Mesenchymal stem cell (in vitro differentiated cells and primary cell): ENCODE results near the gene ZNF496.

Source experiments
- DNase-seq: peaks from one replicate; pipeline ENCODE4 v3.0.0-alpha.2; 2013
- H2AFZ ChIP-seq: one replicate; pipeline ENCODE4 v1.6.1; 2013; ENCODE audit warnings: low read depth, mild to moderate bottlenecking, control low read depth, inconsistent platforms, low read length, moderate library complexity
- H2AK5ac ChIP-seq: 2 replicates; pipeline ENCODE4 v1.6.1; 2013; ENCODE audit warnings: low read length, moderate library complexity, mild to moderate bottlenecking, inconsistent platforms; ENCODE audit not compliant: severe bottlenecking
- H2BK120ac ChIP-seq: one replicate; pipeline ENCODE4 v1.6.1; 2013; ENCODE audit warnings: low read depth, mild to moderate bottlenecking, inconsistent platforms, low read length, moderate library complexity
- H2BK12ac ChIP-seq, 2 experiments: one replicate each; pipeline ENCODE4 v1.6.1; 2013; ENCODE audit warnings: inconsistent platforms in 2 of 2, low read length in 2 of 2, mild to moderate bottlenecking in 2 of 2, moderate library complexity in 2 of 2, control low read depth in 1 of 2
- H2BK15ac ChIP-seq: one replicate; pipeline ENCODE4 v1.6.1; 2013; ENCODE audit warnings: mild to moderate bottlenecking, low read depth, inconsistent platforms; ENCODE audit not compliant: poor library complexity, severe bottlenecking
- H2BK5ac ChIP-seq: 2 replicates; pipeline ENCODE4 v1.6.1; 2013; ENCODE audit warnings: low read depth, mild to moderate bottlenecking, low read length, control low read depth, inconsistent platforms; ENCODE audit not compliant: poor library complexity, severe bottlenecking
- H3K14ac ChIP-seq, 2 experiments: one replicate each; pipeline ENCODE4 v1.6.1; 2013; ENCODE audit warnings: inconsistent platforms in 2 of 2, low read length in 2 of 2, control low read depth in 1 of 2, mild to moderate bottlenecking in 1 of 2, moderate library complexity in 1 of 2
- H3K18ac ChIP-seq, 2 experiments: one replicate each; pipeline ENCODE4 v1.6.1; 2013; ENCODE audit warnings: inconsistent platforms in 2 of 2, low read length in 2 of 2, control low read depth in 1 of 2, low read depth in 1 of 2, mild to moderate bottlenecking in 1 of 2
- H3K23ac ChIP-seq, 2 experiments: one replicate each; pipeline ENCODE4 v1.6.1; 2013; ENCODE audit warnings: inconsistent platforms in 2 of 2, low read length in 2 of 2, mild to moderate bottlenecking in 2 of 2, moderate library complexity in 2 of 2, control low read depth in 1 of 2
- H3K27ac ChIP-seq: 2 replicates; pipeline ENCODE4 v1.5.1; 2013; ENCODE audit warnings: mild to moderate bottlenecking, moderate library complexity, low read length, control low read depth, inconsistent platforms; ENCODE audit not compliant: poor library complexity, severe bottlenecking
- H3K27me3 ChIP-seq, 2 experiments: 2 replicates each; pipeline versions ENCODE4 v1.6.1 to v1.7.0; 2013; ENCODE audit warnings: low read length in 2 of 2, mild to moderate bottlenecking in 2 of 2, moderate library complexity in 2 of 2, control low read depth in 1 of 2, inconsistent platforms in 1 of 2; ENCODE audit not compliant: control insufficient read depth in 1 of 2, insufficient read depth in 1 of 2
- H3K36me3 ChIP-seq, 2 experiments: 2 replicates each; pipeline versions ENCODE4 v1.6.1 to v1.7.0; 2013; ENCODE audit warnings: low read length in 2 of 2, control low read depth in 1 of 2, inconsistent platforms in 1 of 2, low read depth in 1 of 2, mild to moderate bottlenecking in 1 of 2; ENCODE audit not compliant: insufficient read depth in 2 of 2, control insufficient read depth in 1 of 2
- H3K4ac ChIP-seq, 2 experiments: one replicate each; pipeline ENCODE4 v1.6.1; 2013; ENCODE audit warnings: inconsistent platforms in 2 of 2, low read length in 2 of 2, mild to moderate bottlenecking in 2 of 2, moderate library complexity in 2 of 2, control low read depth in 1 of 2, low read depth in 1 of 2
- H3K4me1 ChIP-seq: 2 replicates; pipeline ENCODE4 v1.6.1; 2013; ENCODE audit warnings: low read depth, low read length, control low read depth; ENCODE audit not compliant: control insufficient read depth, insufficient read depth
- H3K4me2 ChIP-seq: 2 replicates; pipeline ENCODE4 v1.6.1; 2013; ENCODE audit warnings: low read length, mild to moderate bottlenecking, inconsistent platforms; ENCODE audit not compliant: poor library complexity, severe bottlenecking
- H3K4me3 ChIP-seq, 2 experiments: 2 replicates each; pipeline versions ENCODE4 v1.5.1 to v1.7.0; 2013; ENCODE audit warnings: low read length in 2 of 2, mild to moderate bottlenecking in 2 of 2, control low read depth in 1 of 2, low read depth in 1 of 2; ENCODE audit not compliant: insufficient read depth in 1 of 2
- H3K79me1 ChIP-seq: replicated peaks from 2 replicates; pipeline ENCODE4 v1.6.1; 2013; ENCODE audit warnings: mild to moderate bottlenecking, control low read depth, low read length, inconsistent platforms; ENCODE audit not compliant: poor library complexity, severe bottlenecking
- H3K9ac ChIP-seq: 2 replicates; pipeline ENCODE4 v1.7.0; 2013; ENCODE audit warnings: mild to moderate bottlenecking, low read length, moderate library complexity
- H3K9me3 ChIP-seq: 2 replicates; pipeline ENCODE4 v1.7.0; 2013; ENCODE audit warnings: mild to moderate bottlenecking, low read length; ENCODE audit not compliant: control insufficient read depth
- H4K8ac ChIP-seq: one replicate; pipeline ENCODE4 v1.6.1; 2013; ENCODE audit warnings: inconsistent platforms, mild to moderate bottlenecking, low read length, moderate library complexity
- H4K91ac ChIP-seq: one replicate; pipeline ENCODE4 v1.6.1; 2013; ENCODE audit warnings: mild to moderate bottlenecking, low read length, inconsistent platforms
- WGBS: methylation state at CpG from one replicate; pipeline ENCODE4 v1.1.7; 2013; ENCODE audit warnings: mixed read lengths; 5-methylcytosine and 5-hydroxymethylcytosine counted together

Gene ZNF496

DNA sequence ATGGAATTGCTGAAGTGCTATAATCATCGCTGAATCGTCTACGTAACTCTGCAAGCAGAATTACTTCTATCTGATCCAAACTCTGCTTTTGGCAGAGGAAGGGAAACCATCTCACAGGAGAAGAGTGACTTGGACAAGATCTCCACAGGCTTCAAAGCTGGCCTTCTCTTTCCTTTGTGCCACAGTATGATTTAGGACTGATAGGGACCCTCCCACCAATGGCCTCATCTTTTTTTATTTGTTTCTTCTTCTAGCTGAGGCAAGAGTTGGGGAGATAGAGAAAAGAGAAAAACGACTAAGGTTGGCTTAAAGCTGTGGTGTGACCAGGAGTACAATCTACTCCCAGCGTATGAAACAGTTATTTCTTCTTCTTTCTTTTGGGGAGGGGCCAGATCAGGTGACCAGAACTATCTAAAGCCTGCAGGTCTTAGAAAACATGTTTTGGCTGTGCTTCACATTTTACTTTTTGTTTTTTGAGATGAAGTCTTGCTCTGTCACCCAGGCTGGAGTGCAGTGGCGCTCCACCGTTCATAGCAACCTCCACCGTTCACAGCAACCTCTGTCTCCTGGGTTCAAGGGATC lies 35.0 kb downstream of the ZNF496 start:
- no peak overlapping the region for H3K18ac ChIP-seq
- no peak for DNase-seq
- no peak overlapping the region for H3K27ac ChIP-seq
- no peak overlapping the region for H3K4me2 ChIP-seq
- peaks cover 8% of the 10 kb centered on the region for H3K79me1 ChIP-seq
- H2AK5ac ChIP-seq: peak overlapping the region; percentile 100
- WGBS: 91% methylated on average over 8 of the region's 8 CpGs
- H3K4me1 ChIP-seq: peaks cover 33% of the 10 kb centered on the region
- H4K8ac ChIP-seq: no peak overlapping the region
- no peaks in the 10 kb centered on the region for H3K27me3 ChIP-seq
- no peak overlapping the region for H3K4me3 ChIP-seq
- H2AFZ ChIP-seq: no peak overlapping the region
- no peak overlapping the region for H3K9ac ChIP-seq
- H2BK5ac ChIP-seq: no peak overlapping the region
- no peak overlapping the region for H3K23ac ChIP-seq
- no peak overlapping the region for H2BK12ac ChIP-seq
- H2BK120ac ChIP-seq: no peak overlapping the region
- H4K91ac ChIP-seq: no peak overlapping the region
- H3K9me3 ChIP-seq: no peaks in the 10 kb centered on the region
- H3K36me3 ChIP-seq: peaks cover 26 to 27% of the 10 kb centered on the region in 2 experiments
- H3K14ac ChIP-seq: no peak overlapping the region
- no peak overlapping the region for H2BK15ac ChIP-seq
- H3K4ac ChIP-seq: no peak overlapping the region

DNA sequence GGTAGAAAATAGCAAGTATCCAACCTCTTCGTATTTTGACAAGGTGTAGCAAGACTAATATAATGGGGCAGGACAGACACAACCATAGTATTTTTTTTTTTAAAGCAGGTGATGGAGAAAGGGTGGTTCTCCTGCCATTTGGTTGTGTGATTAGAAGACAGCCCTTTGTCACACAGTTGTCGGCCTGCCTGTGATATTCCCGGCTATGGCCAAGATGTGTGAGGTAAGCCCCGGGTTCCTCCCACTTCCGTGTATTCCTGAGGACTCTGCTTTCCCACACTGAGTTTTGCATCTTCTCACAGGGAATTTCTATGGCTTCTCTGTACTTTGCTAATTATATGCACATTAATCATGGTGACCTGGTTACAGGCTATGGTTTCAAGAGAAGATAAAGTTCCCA lies 35.9 kb downstream of the ZNF496 start:
- no peaks in the 10 kb centered on the region for H3K27me3 ChIP-seq
- H2BK15ac ChIP-seq: no peak overlapping the region
- DNase-seq: no peak
- peaks cover 6% of the 10 kb centered on the region for H3K79me1 ChIP-seq
- peaks cover 33% of the 10 kb centered on the region for H3K4me1 ChIP-seq
- H3K9ac ChIP-seq: no peak overlapping the region
- peaks cover 17 to 19% of the 10 kb centered on the region in 2 experiments for H3K36me3 ChIP-seq
- H2BK120ac ChIP-seq: no peak overlapping the region
- H3K4ac ChIP-seq: no peak overlapping the region
- H4K91ac ChIP-seq: no peak overlapping the region
- no peak overlapping the region for H3K23ac ChIP-seq
- no peak overlapping the region for H3K14ac ChIP-seq
- no peak overlapping the region for H3K4me2 ChIP-seq
- no peak overlapping the region for H2BK12ac ChIP-seq
- H3K27ac ChIP-seq: peak overlapping the region; percentile 94
- no peak overlapping the region for H3K18ac ChIP-seq
- H3K9me3 ChIP-seq: no peaks in the 10 kb centered on the region
- no peak overlapping the region for H2AFZ ChIP-seq
- 25% methylated on average over 3 of the region's 5 CpGs for WGBS
- H4K8ac ChIP-seq: no peak overlapping the region
- H3K4me3 ChIP-seq: no peak overlapping the region
- peak overlapping the region; percentile 100 for H2AK5ac ChIP-seq
- H2BK5ac ChIP-seq: peak overlapping the region; percentile 67

DNA sequence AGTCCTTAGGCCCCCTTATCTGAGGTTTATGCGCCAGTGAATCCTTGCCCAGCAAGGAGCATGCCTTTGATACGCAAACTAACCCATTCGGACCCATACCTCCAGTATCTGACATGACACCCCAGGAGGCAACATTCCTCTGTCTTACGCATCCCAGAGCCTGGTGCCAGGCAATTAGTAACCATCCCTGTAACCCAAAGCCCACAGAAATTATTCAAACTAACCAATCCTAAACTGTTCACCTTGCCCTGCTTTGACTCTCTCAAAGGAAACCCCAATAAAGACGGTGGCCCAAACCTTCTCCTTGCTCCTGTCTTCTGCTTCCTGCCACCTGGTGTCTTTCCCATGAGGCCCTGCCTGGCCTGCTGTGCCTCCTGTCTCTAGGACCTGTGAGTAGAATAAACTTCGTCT lies 36.4 kb downstream of the ZNF496 start:
- Histone ChIP-seq H3K14ac (no peak overlapping the region), H2BK12ac (no peak overlapping the region), H3K27me3 (no peaks in the 10 kb centered on the region), H4K8ac (no peak overlapping the region), H3K4me3 (no peak overlapping the region), H2BK120ac (no peak overlapping the region), H3K4me2 (no peak overlapping the region), H3K36me3 (peaks cover 15% of the 10 kb centered on the region in 2 experiments), H3K79me1 (peaks cover 5% of the 10 kb centered on the region), H2AK5ac (peak overlapping the region; percentile 49), H3K18ac (no peak overlapping the region), H2BK5ac (peak overlapping the region; percentile 67), H3K4ac (no peak overlapping the region), H2BK15ac (no peak overlapping the region), H2AFZ (no peak overlapping the region), H3K9me3 (no peaks in the 10 kb centered on the region), H3K9ac (no peak overlapping the region), H3K4me1 (peaks cover 33% of the 10 kb centered on the region), H4K91ac (no peak overlapping the region), H3K27ac (peak overlapping the region; percentile 94), H3K23ac (no peak overlapping the region)
- 36% methylated on average over 6 of the region's 6 CpGs for WGBS
- no peak for DNase-seq

DNA sequence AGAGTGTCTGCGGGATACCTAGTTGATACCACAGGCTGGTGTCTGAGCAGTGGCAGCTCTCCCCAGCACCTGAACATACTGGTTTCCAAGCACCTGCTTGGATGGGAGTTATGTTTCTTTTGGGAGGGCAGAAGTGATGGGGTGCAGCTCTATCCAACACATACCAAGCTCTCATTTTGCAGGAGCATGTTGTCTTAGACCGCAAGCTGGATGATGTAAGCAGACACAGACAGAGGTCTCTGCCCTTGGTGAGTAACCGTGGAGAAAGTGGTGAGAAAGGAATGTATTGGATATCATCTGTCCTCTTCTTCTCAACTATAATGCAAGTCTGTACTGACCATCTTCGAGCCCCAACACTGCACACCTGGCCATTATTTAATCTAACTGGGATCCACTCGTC lies 37.4 kb downstream of the ZNF496 start:
- no peak overlapping the region for H3K4ac ChIP-seq
- H3K9ac ChIP-seq: no peak overlapping the region
- H4K8ac ChIP-seq: no peak overlapping the region
- H3K23ac ChIP-seq: peak overlapping the region in 1 of 2 experiments; percentile 56
- peak; percentile 60 for DNase-seq
- peak overlapping the region; percentile 93 for H2AK5ac ChIP-seq
- H2BK5ac ChIP-seq: peak overlapping the region; percentile 92
- H2AFZ ChIP-seq: no peak overlapping the region
- no peaks in the 10 kb centered on the region for H3K27me3 ChIP-seq
- H4K91ac ChIP-seq: no peak overlapping the region
- H3K4me3 ChIP-seq: no peak overlapping the region
- peaks cover 5 to 6% of the 10 kb centered on the region in 2 experiments for H3K36me3 ChIP-seq
- no peak overlapping the region for H3K14ac ChIP-seq
- H3K27ac ChIP-seq: peak overlapping the region; percentile 94
- H3K9me3 ChIP-seq: no peaks in the 10 kb centered on the region
- peaks cover 3% of the 10 kb centered on the region for H3K79me1 ChIP-seq
- peak overlapping the region; percentile 41 for H3K4me2 ChIP-seq
- peaks cover 33% of the 10 kb centered on the region for H3K4me1 ChIP-seq
- 88% methylated on average over 2 of the region's 5 CpGs for WGBS
- H2BK120ac ChIP-seq: no peak overlapping the region
- H3K18ac ChIP-seq: no peak overlapping the region
- no peak overlapping the region for H2BK12ac ChIP-seq
- H2BK15ac ChIP-seq: no peak overlapping the region
